Effector CD8-positive, alpha-beta T cell (primary cell): ENCODE results near the gene DYRK3.
A peak's percentile ranks its signal among the peaks of the same experiment; 100 is the strongest.

ENCODE experiments used
- DNase-seq: peaks from one replicate; lab custom pipeline; 2025; lab: John Stamatoyannopoulos, UW

Gene DYRK3

DNA sequence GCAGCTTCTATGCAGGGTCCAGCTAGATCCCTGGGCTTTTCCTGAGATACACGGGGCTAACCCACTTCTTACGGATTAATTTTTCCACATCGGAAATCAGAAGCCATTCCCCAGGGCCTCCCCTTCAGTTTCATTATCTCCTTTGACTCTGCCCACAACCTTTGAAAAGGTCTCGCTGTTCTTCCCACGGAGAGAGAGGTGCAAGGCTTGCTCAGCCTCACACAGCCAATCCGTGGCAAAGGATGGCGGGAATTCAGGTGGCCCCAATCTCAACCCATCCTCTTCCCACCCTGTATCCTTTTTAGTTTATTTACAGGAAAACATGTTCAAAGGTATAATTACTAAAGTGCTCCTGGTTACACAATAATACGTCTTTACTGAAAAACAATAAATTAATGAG lies 48.7 kb downstream of the DYRK3 start:
- no peak for DNase-seq

DNA sequence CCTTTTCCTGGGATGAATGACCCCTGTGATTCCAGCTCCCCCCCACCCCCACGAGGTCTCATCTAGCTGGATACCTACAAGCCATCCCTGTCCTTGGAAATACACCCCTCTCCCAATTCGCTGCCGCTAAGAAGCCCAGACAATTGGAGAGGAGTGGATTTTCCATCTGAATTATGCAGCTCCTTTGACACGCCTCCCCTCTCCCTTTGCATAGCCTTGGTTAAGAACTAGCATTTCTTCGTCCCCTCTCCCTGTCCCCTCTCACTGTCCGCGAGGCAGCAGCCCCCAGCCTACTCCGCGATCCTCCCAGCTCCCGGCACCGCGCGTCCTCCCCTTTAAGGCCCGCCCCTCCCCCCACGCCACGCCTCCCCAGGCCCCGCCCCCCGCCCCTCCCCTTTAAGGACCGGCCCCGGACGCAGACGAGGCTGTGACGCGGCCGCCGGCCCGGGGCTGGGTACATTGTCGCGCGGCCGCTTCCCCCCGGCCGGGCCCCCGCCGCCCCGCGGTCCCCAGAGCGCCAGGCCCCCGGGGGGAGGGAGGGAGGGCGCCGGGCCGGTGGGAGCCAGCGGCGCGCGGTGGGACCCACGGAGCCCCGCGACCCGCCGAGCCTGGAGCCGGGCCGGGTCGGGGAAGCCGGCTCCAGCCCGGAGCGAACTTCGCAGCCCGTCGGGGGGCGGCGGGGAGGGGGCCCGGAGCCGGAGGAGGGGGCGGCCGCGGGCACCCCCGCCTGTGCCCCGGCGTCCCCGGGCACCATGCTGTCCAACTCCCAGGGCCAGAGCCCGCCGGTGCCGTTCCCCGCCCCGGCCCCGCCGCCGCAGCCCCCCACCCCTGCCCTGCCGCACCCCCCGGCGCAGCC lies 49.4 kb downstream of the DYRK3 start, which contains the start of gene MAPKAPK2:
Gene MAPKAPK2, plus strand, starts transcription at position 428 of the 856 bp plus-strand sequence. Its CDS starts 325 bp downstream, at position 753.
- peak; percentile 79 for DNase-seq

DNA sequence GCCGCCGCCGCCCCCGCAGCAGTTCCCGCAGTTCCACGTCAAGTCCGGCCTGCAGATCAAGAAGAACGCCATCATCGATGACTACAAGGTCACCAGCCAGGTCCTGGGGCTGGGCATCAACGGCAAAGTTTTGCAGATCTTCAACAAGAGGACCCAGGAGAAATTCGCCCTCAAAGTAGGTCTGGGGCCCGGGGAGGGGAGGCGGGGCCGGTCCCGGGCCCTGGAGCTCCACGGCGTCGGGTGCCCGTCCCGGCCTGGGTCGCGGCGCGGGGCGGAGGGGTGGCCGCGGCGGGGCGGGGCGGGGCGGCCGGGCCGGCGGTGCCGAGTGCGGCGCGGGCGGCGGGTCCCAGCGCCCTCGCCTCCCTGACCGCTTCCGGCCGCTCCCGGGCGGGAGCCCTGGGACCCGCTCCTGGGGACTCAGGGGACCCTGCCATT lies 50.0 kb downstream of the DYRK3 start:
- DNase-seq: peak; percentile 22

DNA sequence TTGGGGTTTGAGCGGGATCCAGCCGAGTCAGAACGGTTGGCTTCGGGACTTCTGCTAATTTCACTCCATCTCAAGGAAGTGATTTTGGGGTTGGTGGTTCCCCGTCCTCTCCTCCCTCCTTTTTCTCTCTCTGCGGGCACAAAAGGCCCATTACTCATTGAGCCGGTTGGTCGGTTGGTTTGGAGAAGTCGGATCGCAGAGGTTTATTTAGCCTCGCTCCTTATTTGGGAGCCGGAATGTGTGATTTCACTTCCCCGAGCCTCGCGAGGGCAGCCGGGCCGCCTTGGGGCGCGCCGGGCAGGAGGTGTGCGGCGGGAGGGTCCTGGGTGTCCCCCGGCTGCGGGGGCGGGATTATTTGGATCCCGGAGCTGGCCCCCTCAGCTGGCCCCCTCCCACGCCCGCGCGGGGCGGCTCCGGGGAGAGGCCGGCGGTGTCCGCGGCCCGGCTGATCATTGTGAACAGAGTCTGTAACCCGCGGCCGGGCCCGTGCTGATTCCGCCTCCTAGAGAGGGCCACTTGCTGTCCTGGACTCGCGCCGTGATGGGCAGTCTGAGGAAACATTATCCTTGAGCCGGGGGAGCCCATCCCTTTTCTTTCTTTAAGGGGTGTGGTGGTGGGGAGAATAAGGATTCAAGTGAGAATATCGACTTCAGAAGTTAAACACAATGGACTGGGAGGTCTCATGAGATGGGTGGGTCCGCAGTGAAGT lies 50.6 kb downstream of the DYRK3 start:
- peak; percentile 40 for DNase-seq

DNA sequence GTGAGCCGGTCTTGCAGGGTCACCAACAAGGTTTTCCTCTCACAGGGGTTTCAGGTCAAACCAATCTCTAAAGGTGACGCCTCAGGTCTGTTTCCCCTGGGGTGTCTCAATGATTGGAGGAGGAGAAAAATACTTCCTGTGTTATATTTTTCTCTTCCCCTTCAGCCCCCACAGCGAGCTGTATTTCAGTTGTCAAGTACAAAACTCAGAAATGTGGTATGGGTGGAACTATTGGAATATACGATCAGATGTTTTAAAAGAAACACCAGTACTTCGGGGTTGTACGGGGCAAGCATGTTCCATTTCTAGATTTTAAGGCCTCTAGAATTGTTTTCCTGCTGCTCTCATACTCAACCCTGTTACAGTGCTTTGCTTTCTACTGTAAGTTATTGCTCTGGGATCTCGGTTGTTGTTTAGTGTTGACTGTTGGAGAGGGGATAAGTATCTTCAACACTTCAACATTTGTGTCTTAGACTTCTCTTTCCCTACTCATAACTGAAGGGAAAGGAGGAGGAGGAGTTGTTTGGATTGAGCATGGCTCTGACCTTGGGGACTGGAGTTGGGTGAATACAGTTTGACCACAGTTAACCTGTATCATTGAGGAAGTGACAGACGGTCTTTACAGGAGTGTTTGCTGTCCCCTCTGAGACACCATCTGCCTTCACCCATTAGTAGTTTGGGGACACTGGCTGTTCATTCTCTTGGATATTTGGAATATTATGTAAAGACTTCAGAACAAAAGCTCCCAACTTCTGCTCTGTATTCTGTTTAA lies 51.3 kb downstream of the DYRK3 start:
- no peak for DNase-seq

DNA sequence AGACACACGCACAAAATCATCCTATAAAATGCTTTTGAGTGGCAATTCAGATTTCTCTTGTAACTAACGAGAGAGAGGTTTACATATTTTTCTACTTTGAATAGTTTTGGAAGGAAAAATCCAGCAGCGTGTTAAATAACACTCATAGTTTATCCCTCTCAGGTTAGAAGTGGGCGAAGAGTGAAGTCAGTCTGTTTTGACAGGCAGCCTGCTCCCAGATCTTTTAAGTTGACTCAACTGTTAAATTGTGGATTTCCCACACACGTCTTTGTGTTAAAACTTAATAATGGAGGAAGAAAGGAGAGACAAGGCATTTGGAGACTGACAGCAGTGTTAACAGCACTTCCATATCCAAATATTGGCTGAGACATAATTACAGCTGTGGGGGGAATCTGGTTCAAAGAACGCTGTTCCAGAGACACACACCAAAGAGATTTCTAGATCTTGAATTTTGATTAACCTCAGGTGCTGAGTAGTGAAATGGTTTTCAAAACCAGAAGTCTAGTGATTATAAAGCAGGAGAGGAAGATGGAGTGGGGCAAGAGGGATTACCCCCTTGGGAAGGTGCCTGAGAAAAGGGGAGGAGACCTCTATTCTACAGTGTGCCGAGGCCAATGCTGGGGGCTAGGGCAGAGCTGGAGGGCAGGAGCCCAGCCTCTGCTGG lies 52.0 kb downstream of the DYRK3 start:
- DNase-seq: no peak

DNA sequence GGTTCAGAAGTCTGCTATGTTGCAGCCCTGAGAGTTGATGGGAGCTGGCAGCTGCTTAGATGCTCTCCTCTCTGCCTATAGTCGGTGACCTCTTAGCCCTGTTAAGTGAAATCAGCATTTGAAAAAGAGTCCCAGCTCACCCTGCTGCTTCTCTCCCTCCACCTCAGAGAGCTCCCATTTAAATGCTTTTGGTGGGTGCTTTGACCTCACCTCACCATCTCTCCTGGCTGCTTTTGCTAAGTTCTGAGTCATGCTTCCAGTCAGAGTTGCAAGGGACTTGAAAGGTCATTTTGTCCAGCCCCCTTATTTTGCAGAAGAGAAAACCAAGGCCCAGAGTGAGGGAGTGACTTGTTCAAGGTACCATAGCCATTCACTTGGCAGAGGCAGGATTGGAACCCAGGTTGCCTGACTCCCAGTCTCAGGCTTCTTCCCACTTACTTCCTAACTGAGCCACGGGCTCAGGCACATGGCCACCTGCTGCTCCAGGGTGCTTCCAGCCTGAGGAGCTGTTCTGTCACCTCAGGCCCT lies 52.6 kb downstream of the DYRK3 start:
- DNase-seq: no peak

DNA sequence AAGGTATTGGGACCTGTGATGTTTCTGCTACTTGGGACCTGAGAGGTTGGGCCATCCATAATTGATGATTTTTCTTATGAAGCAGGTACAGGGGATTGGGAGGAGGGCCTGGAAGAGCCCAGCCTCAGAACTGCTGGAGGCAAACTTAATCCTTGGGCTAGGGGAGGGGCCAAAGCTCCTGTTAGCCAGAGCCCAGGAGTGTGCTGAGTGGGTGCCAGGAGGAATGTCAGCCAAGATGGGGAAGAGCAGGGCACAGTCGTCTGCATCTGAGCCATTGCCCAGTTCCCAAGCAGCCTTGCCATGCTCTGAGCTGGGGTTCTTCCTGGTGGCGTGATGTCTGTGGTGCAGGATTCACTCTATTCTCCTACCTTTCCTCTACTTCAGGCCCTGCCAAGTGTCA lies 55.2 kb downstream of the DYRK3 start:
- no peak for DNase-seq

DNA sequence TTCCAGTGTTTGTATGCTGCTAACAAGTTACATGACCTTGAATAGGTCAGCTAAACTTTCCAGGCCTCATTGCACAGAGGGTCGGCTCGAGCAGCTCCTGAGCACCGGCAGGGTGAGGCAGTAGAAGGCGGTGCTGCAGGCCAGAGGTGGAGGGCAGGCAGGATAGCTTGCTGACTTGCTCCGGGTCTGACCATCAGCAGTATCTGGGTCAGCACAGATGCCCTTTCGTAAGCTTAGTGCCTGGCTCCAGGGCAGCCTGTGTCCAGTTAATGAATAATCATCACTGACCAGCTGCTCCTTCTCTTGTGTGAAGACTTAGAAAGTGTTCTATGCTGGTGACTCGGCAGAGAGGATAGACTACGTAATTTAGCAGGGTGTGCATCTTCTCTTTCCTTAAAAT lies 56.3 kb downstream of the DYRK3 start:
- no peak for DNase-seq

DNA sequence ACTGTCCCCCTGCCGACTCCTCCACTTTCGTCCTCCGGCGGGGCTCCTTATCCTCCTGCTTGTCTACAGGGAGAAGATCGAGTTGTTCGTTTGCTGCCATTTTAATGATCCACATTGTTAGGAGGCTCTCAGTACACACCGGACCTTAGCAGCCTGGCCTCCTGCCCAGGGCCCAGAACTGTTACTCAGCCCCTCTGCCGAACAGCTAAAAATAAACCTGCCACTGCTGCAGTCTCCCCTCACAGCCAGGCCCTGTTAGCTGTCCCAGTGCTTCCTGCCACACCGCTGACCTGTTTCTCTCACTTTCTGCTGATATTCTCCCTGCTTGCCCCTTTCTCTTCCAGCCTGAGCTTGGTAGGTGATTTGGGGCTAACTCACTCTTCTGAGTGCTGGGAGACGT lies 57.7 kb downstream of the DYRK3 start:
- no peak for DNase-seq

DNA sequence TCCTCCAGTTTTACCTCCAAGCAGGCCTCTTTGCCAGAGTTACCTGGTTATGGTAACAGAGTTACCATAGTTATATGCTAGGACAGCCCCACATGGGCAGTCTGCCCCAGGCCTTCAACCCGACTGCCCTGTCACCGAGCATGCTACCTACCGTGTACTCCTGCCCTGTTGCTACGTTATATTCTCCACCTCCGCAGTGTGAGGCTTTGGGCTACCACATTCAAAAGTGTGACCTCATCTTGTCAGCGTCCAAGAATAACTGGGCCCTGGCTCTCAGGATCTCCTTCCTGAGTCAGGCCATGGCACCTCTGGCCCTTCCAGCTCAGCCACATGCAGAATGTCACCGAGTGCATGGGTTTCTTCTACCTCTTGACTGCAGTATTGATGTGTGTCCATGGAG lies 58.3 kb downstream of the DYRK3 start:
- no peak for DNase-seq

DNA sequence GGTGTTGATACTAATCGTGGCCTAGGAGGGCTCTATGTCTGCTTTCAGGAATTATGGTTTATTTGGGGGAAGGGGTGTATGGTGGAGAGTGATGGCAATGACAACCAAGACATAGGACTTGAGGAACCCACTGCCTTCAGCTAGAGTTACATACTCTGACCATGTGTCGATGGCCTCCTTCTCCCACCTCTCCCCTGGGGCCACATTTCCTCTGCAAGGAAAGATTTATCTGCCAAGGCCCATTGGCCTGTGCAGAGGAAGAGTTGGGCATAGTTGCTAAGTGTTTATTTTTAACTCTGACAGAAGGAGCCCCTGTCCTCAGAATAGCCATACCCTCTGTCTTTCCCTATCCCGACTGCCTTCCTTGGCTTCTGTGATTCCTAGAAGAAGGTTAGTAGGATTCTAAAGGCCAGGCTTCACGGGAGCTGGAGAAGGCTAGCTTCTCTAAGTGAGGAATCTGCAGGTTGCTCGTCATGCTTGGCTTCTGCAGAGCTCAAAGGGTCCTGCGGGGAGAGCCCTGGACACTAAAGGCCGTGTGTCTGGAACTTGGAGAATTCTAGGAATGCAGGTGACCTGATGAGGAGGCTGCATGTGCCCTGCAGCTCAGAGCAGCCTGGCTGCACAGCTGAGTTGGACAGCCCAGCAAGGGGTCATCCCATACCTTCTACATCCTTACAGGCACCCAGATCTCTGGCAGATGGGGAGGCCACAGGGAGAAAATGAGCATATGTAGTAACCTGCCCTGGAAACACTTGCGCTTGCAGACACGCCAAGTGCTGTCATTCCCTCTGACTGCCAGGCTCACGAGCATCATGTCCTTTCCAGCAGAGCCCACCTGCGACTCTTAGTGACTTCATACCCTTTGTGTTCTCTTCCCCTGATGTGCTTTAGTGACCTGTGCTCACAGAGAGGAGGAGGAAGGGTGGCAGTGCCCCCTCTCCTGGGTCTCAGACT lies 59.1 kb downstream of the DYRK3 start:
- no peak for DNase-seq

DNA sequence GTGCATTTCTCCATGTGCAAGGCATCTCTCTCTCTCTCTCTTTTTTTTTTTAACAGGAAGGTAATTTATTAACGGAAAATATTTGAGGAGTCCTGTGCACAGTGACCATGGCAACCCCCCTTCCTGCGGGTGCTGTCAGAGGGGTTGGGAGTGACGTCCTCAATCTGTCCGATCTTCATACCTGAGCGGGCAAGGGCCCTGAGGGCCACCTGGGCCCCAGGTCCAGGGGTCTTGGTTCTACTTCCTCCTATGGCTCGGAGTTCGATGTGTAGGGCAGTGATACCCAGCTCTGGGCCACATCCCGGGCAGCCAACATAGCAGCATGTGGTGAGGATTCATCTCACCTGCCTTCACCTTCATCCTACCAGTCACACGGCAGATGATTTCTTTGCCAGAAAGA lies 60.4 kb downstream of the DYRK3 start:
- DNase-seq: no peak

DNA sequence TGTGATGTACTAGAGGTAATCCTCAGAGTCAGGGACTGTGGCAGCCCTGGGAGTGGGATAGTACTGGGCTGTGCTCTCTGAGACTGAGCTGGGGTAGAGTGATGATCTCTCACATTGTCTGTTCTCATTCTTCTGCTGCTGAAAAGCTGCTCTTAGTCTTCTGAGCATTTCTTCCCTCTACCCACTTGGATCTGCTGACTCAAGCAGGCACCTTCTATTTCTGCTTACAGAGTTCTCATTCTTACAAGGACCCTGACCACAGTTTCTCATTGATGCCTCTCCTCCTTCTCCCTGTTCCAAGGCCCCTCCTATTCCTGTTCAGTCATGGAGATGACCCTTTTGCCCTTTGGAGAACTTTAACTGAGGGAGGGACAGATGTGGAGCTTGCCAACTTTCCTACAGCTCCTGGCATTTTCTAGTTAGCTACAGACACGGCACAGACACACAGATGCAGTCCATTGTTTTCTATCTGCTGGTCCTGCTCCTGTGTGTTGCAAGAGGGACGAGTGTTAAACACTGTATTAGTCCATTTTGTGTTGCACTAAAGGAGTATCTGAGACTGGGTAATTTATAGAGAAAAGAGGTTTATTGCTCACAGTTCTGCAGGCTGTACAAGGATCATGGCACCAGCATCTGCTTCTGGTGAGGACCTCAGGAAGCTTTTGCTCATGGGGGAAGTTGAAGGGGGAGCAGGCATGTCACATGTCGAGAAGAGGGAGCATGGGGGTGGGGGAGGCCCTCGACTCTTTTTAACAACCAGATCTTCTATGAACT lies 61.7 kb downstream of the DYRK3 start:
- DNase-seq: no peak

DNA sequence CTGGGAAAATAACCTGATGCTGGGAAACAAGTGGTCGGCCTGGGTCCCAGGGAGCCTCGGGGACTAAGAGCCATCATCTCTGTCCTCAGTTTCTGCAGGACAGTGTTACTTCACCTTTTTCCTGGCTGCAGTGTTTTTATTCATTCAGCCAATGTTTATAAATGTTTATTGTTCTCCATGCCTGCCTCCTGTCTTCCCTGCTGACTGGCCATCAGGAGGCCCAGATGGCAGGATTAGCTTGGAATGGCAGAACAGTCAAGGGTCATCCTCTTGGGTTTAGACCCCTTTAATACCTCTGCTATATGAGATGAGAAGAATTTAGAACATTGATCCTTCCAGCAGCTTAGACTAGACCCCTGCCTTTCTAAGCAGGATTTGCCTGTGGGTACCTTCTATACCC lies 62.7 kb downstream of the DYRK3 start:
- no peak for DNase-seq
